HG03280 (cell line): Measurements from ENCODE around the gene JCAD.
A peak's percentile ranks its signal among the peaks of the same experiment; 100 is the strongest.
"Not testable (repeated sequence)": the region's sequence is repeated elsewhere in the genome, so short reads cannot be mapped to it uniquely, and the experiment has no call there.

Experiments
- ATAC-seq: cut with Tn5 transposase; IDR thresholded peaks from one replicate; pipeline ENCODE4 v1.9.1; 2021; ENCODE audit warnings: mild to moderate bottlenecking, moderate library complexity; ENCODE audit not compliant: unreplicated experiment

Gene JCAD

GRCh38 chr10:30059209-30060107, at the start of gene JCAD:
Gene JCAD, minus strand, starts transcription at chr10:30059586. Its CDS starts 11,774 bp downstream, at chr10:30047812.
- ATAC-seq: peak; percentile 69

- no peak for ATAC-seq
These were observed 47.6 kb upstream of the JCAD start for GRCh38 chr10:30106987-30107386.

- no peak for ATAC-seq
These were observed 44.4 kb upstream of the JCAD start for GRCh38 chr10:30103595-30104320.

GRCh38 chr10:30099706-30100105, 40.3 kb upstream of the JCAD start:
- not testable (repeated sequence) for ATAC-seq

GRCh38 chr10:30099101-30099500, 39.7 kb upstream of the JCAD start:
- no peak for ATAC-seq

- no peak for ATAC-seq
These were observed 39.2 kb upstream of the JCAD start for GRCh38 chr10:30098629-30099028.

GRCh38 chr10:30096564-30096963, 37.2 kb upstream of the JCAD start:
- ATAC-seq: no peak

- no peak for ATAC-seq
These were observed 36.4 kb upstream of the JCAD start for GRCh38 chr10:30095631-30096422.

GRCh38 chr10:30094601-30095000, 35.2 kb upstream of the JCAD start:
- no peak for ATAC-seq

- ATAC-seq: no peak
These were observed 34.0 kb upstream of the JCAD start for GRCh38 chr10:30093303-30093950.

- no peak for ATAC-seq
These were observed 32.9 kb upstream of the JCAD start for GRCh38 chr10:30092151-30092790.

- no peak for ATAC-seq
These were observed 31.8 kb upstream of the JCAD start for GRCh38 chr10:30091136-30091535.

GRCh38 chr10:30088178-30088577, 28.8 kb upstream of the JCAD start:
- no peak for ATAC-seq

GRCh38 chr10:30083934-30084333, 24.5 kb upstream of the JCAD start:
- no peak for ATAC-seq

GRCh38 chr10:30081182-30081581, 21.8 kb upstream of the JCAD start:
- ATAC-seq: no peak

- ATAC-seq: no peak
These were observed 20.8 kb upstream of the JCAD start for GRCh38 chr10:30080161-30080560.

- no peak for ATAC-seq
These were observed 20.0 kb upstream of the JCAD start for GRCh38 chr10:30079408-30079807.

- ATAC-seq: no peak
These were observed 16.1 kb upstream of the JCAD start for GRCh38 chr10:30075481-30075880.

GRCh38 chr10:30074933-30075332, 15.5 kb upstream of the JCAD start:
- ATAC-seq: no peak

GRCh38 chr10:30074090-30074489, 14.7 kb upstream of the JCAD start:
- ATAC-seq: no peak
